Suprapubic skin (tissue), 4 donors: ENCODE results near the gene ANO9. TPM values are rescaled to one million over a fixed set of nuclear protein-coding genes. Genes with fewer than 3 reads are reported as not detected.

ENCODE experiments used
- DNase-seq, 2 donors: peaks; one replicate each; pipeline ENCODE4 v3.0.0-alpha.2; 2019; ENCODE audit warnings: low spot score in 2 of 2
- H3K27ac ChIP-seq: fragments of 200-600 bp; sonication (generic); one replicate; pipeline ENCODE4 v1.5.1; 2019
- H3K27me3 ChIP-seq: fragments of 200-600 bp; sonication (generic); one replicate; pipeline ENCODE4 v1.5.1; 2019
- H3K36me3 ChIP-seq: fragments of 200-600 bp; sonication (generic); one replicate; pipeline ENCODE4 v1.5.1; 2019
- H3K4me1 ChIP-seq: fragments of 200-600 bp; sonication (generic); one replicate; pipeline ENCODE4 v1.5.1; 2019
- H3K4me3 ChIP-seq: fragments of 200-600 bp; sonication (generic); one replicate; pipeline ENCODE4 v1.5.1; 2019; ENCODE audit warnings: mild to moderate bottlenecking
- H3K9me3 ChIP-seq: fragments of 200-600 bp; sonication (generic); one replicate; pipeline ENCODE4 v1.5.1; 2019
- CTCF ChIP-seq, 2 donors: fragments of 200-600 bp in 1 of 2; fragments of 450-650 bp in 1 of 2; sonication (generic) in 1 of 2; IDR thresholded peaks; one replicate each; pipeline ENCODE4 v1.5.1; 2016 to 2019; ENCODE audit warnings: antibody characterized with exemption in 2 of 2, mild to moderate bottlenecking in 1 of 2, moderate library complexity in 1 of 2
- EP300 ChIP-seq: sonication (generic); formaldehyde crosslinking; IDR thresholded peaks from one replicate; pipeline ENCODE4 v1.6.1; 2017; ENCODE audit warnings: antibody characterized with exemption
- POLR2A ChIP-seq, 2 donors: fragments of 450-650 bp; IDR thresholded peaks; one replicate each; pipeline ENCODE4 v1.6.1; 2017; ENCODE audit warnings: antibody characterized with exemption in 2 of 2, mild to moderate bottlenecking in 2 of 2, moderate library complexity in 2 of 2
- POLR2AphosphoS5 ChIP-seq, 3 donors: sonication (generic); formaldehyde crosslinking; IDR thresholded peaks; one replicate each; pipeline ENCODE4 v1.6.1; 2017; ENCODE audit warnings: antibody characterized with exemption in 3 of 3
- whole genome bisulfite sequencing: methylation state at CpG from one replicate; pipeline ENCODE4 v1.1.5; 2018; 5-methylcytosine and 5-hydroxymethylcytosine counted together
- total RNA-seq, 4 donors: library from RNA; depleted of rRNA; stranded (reverse); fragments of >200 nt; gene quantifications; one replicate each; pipeline ENCODE4 v1.1.0, GENCODE V29; 2016

Gene ANO9
- total RNA-seq, 4 donors from 2014 or later, result 76.8 to 166 (median 103) TPM

- 7% methylated on average over 23 of the region's 55 CpGs for WGBS
- Histone ChIP-seq H3K9me3 (no peaks in the 10 kb centered on the region), H3K36me3 (peaks cover 9% of the 10 kb centered on the region), H3K4me3 (peak overlapping the region; percentile 67), H3K27ac (peak overlapping the region; percentile 92), H3K4me1 (peaks cover 56% of the 10 kb centered on the region), H3K27me3 (no peaks in the 10 kb centered on the region)
- peak; percentile 97 to 98 for DNase-seq
- TF ChIP-seq POLR2A (IDR thresholded peaks at IDR 0.05) (peak in 1 of 2 donors; percentile 66), POLR2AphosphoS5 (IDR thresholded peaks at IDR 0.05) (peak; percentile 24 to 58 (median 43)), EP300 (no peak), CTCF (IDR thresholded peaks at IDR 0.05) (peak; percentile 80 to 87)
Observed at GRCh38 chr11:447923-448731, 6.3 kb upstream of the ANO9 start.

GRCh38 chr11:446891-447290 lies 5.1 kb upstream of the ANO9 start:
- DNase-seq, result no peak
- H3K27me3 ChIP-seq, result no peaks in the 10 kb centered on the region
- no peaks in the 10 kb centered on the region for H3K9me3 ChIP-seq
- 48% methylated on average over 7 of the region's 7 CpGs for whole genome bisulfite sequencing
- peaks cover 62% of the 10 kb centered on the region for H3K4me1 ChIP-seq
- H3K27ac ChIP-seq, result no peak overlapping the region
- no peak overlapping the region for H3K4me3 ChIP-seq
- no peak for TF ChIP-seq POLR2AphosphoS5 (IDR thresholded peaks at IDR 0.05)
- no peak for TF ChIP-seq POLR2A (IDR thresholded peaks at IDR 0.05)
- TF ChIP-seq CTCF (IDR thresholded peaks at IDR 0.05), result no peak
- H3K36me3 ChIP-seq, result no peaks in the 10 kb centered on the region

- H3K27ac ChIP-seq, result no peak overlapping the region
- no peak for DNase-seq
- H3K4me1 ChIP-seq, result peaks cover 61% of the 10 kb centered on the region
Observed at GRCh38 chr11:445765-446588, 4.2 kb upstream of the ANO9 start.

GRCh38 chr11:444396-445144 lies 2.8 kb upstream of the ANO9 start:
- 30% methylated on average over 8 of the region's 12 CpGs for WGBS
- Histone ChIP-seq H3K36me3 (no peaks in the 10 kb centered on the region), H3K27ac (no peak overlapping the region), H3K9me3 (no peaks in the 10 kb centered on the region), H3K27me3 (no peaks in the 10 kb centered on the region), H3K4me1 (peaks cover 54% of the 10 kb centered on the region), H3K4me3 (no peak overlapping the region)
- TF ChIP-seq POLR2AphosphoS5 (IDR thresholded peaks at IDR 0.05) (no peak), EP300 (no peak), POLR2A (IDR thresholded peaks at IDR 0.05) (no peak), CTCF (IDR thresholded peaks at IDR 0.05) (no peak)
- DNase-seq, result peak in 1 of 2 donors; percentile 80

More at GRCh38 chr11:445765-446588, 4.2 kb upstream of the ANO9 start:
- no peak overlapping the region for H3K4me3 ChIP-seq
- H3K9me3 ChIP-seq, result no peaks in the 10 kb centered on the region
- H3K36me3 ChIP-seq, result no peaks in the 10 kb centered on the region
- no peaks in the 10 kb centered on the region for H3K27me3 ChIP-seq
- 68% methylated on average over 16 of the region's 20 CpGs for WGBS
- TF ChIP-seq EP300 (no peak), CTCF (IDR thresholded peaks at IDR 0.05) (no peak), POLR2A (IDR thresholded peaks at IDR 0.05) (no peak), POLR2AphosphoS5 (IDR thresholded peaks at IDR 0.05) (no peak)
